Esophagus squamous epithelium (tissue), 4 donors: ENCODE data around the gene DAG1.

Experiments
- CTCF ChIP-seq, 6 experiments: fragments of 450-650 bp in 4 of 6; fragments of 200-600 bp in 2 of 6; sonication (generic) in 2 of 6; IDR thresholded peaks; one replicate each; pipeline ENCODE4 v1.5.1; 2016 to 2019; ENCODE audit warnings: antibody characterized with exemption in 6 of 6, mild to moderate bottlenecking in 4 of 6, moderate library complexity in 4 of 6
- POLR2A ChIP-seq, 4 donors: fragments of 450-650 bp; IDR thresholded peaks; one replicate each; pipeline ENCODE4 v1.6.1; 2017; ENCODE audit warnings: antibody characterized with exemption in 4 of 4, mild to moderate bottlenecking in 4 of 4, moderate library complexity in 3 of 4

- TF ChIP-seq CTCF (IDR thresholded peaks at IDR 0.05) (no peak), POLR2A (IDR thresholded peaks at IDR 0.05) (no peak)
These were observed 24.7 kb upstream of the DAG1 start for GRCh38 chr3:49445391-49445790.
